ENCODE measurements around the gene FOSB. TPM values are rescaled to one million over a fixed set of nuclear protein-coding genes. Genes with fewer than 3 reads are reported as not detected.

The FOSB gene
- total RNA-seq, 1 experiment from 2014 or later, result 2.3 TPM

GRCh38 chr19:45508861-45509691, 41.3 kb downstream of the FOSB start:
- Mint-ChIP-seq H3K27me3 (ENCODE audit: low read depth) (no peaks in the 10 kb centered on the region; the same call in 1 of the 2 replicates), H3K9me3 (no peaks in the 10 kb centered on the region), H3K4me1 (peaks cover 27% of the 10 kb centered on the region), H3K4me3 (peak overlapping the region; percentile 91), H3K27ac (peak overlapping the region; percentile 97), H3K36me3 (no peaks in the 10 kb centered on the region)
- POLR2A ChIA-PET, result interaction anchor here (0.5 to 1.9 kb wide), 5 partner anchors 10 to 110 kb away, joined by 4 to 33 read pairs (median 5); partner anchors contain the start of genes PPM1N and RTN2
- TF ChIP-seq EMX1 (CRISPR knock-in tag; IDR thresholded peaks at IDR 0.05) (no peak), TEAD1 (CRISPR knock-in tag; IDR thresholded peaks at IDR 0.05) (peak; percentile 32; the same call in 1 of the 2 replicates), MXD4 (CRISPR knock-in tag; IDR thresholded peaks at IDR 0.05; ENCODE audit: borderline replicate concordance) (no peak), GTF2I (CRISPR knock-in tag; conservative IDR thresholded peaks at IDR 0.05) (no peak), ATF2 (CRISPR knock-in tag; IDR thresholded peaks at IDR 0.05; ENCODE audit: borderline replicate concordance, low read depth) (no peak), USF2 (CRISPR knock-in tag; IDR thresholded peaks at IDR 0.05) (no peak), AR (CRISPR knock-in tag; IDR thresholded peaks at IDR 0.05) (no peak), ZNF138 (CRISPR knock-in tag; conservative IDR thresholded peaks at IDR 0.05) (no peak), MAX (CRISPR knock-in tag; IDR thresholded peaks at IDR 0.05) (0 out of 2 replicates have a peak, but pooled peaks have one; percentile 21), SP1 (CRISPR knock-in tag; conservative IDR thresholded peaks at IDR 0.05) (peak; percentile 48; the same call in 1 of the 2 replicates), ESRRA (CRISPR knock-in tag; IDR thresholded peaks at IDR 0.05; ENCODE audit: borderline replicate concordance) (no peak), ETV6 (CRISPR knock-in tag; IDR thresholded peaks at IDR 0.05) (peak; percentile 45; the same call in 1 of the 2 replicates), MLX (CRISPR knock-in tag; IDR thresholded peaks at IDR 0.05) (no peak), ZNF532 (CRISPR knock-in tag; IDR thresholded peaks at IDR 0.05; ENCODE audit: borderline replicate concordance) (no peak)
- CTCF ChIA-PET, result interaction anchor here (0.8 to 1.8 kb wide), 12 partner anchors 10 to 133 kb away, joined by 3 to 10 read pairs (median 4); partner anchors contain the start of gene PPM1N
- DNase-seq (ENCODE audit: low spot score) (peak; percentile 74), ATAC-seq (peak; percentile 29)
